Spleen (tissue), 7 donors: ENCODE data around the gene KLHL5.

Experiments
- CTCF ChIP-seq, 11 experiments: fragments of 200-600 bp in 7 of 11; fragments of 450-650 bp in 4 of 11; sonication (generic) in 4 of 11; IDR thresholded peaks in 8 of 11; conservative IDR thresholded peaks in 3 of 11; 1 replicate in 7 of 11; 2 replicates in 4 of 11; pipeline versions ENCODE4 v1.4.0 to v1.8.0; 2016 to 2021; ENCODE audit warnings: antibody characterized with exemption in 11 of 11, inconsistent platforms in 4 of 11, mild to moderate bottlenecking in 1 of 11
- POLR2A ChIP-seq, 3 donors: fragments of 450-650 bp; IDR thresholded peaks; one replicate each; pipeline ENCODE4 v1.5.1; 2017; ENCODE audit warnings: antibody characterized with exemption in 3 of 3, mild to moderate bottlenecking in 1 of 3
- donor health status: DM: no; HTN: no; CAD: no; lungs with moderate emphysema.
- donor health status: DM: no; HTN: no; CAD: no.
- donor health status: DM: no; HTN: no; CAD: no.

GRCh38 chr4:39020130-39020529, 41.9 kb upstream of the KLHL5 start:
- TF ChIP-seq CTCF (IDR thresholded peaks at IDR 0.05 in 8 of 11, conservative IDR thresholded peaks at IDR 0.05 in 3 of 11) (no peak), POLR2A (IDR thresholded peaks at IDR 0.05) (no peak)
